ENCODE data around the gene JDP2.

JDP2 gene

DNA sequence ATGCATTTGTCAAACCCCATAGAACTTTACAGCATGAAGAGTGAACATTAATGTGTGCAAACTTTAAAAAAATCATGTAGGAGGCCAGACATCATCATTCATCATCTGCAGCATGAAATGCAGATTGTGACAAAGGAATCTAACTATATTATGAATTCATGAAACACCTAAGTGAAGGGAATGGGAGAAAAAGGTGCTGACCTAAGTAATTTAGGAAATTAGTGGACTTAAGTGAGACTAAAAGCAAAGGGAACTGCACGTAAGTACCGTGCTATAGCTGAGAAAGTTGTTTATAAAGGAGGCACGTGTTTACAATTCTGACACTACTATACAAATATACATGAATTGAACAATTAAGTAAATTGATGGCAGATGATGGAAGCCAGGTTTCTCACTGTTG, 37.6 kb upstream of the JDP2 start:
- TF ChIP-seq, protein P1, sequence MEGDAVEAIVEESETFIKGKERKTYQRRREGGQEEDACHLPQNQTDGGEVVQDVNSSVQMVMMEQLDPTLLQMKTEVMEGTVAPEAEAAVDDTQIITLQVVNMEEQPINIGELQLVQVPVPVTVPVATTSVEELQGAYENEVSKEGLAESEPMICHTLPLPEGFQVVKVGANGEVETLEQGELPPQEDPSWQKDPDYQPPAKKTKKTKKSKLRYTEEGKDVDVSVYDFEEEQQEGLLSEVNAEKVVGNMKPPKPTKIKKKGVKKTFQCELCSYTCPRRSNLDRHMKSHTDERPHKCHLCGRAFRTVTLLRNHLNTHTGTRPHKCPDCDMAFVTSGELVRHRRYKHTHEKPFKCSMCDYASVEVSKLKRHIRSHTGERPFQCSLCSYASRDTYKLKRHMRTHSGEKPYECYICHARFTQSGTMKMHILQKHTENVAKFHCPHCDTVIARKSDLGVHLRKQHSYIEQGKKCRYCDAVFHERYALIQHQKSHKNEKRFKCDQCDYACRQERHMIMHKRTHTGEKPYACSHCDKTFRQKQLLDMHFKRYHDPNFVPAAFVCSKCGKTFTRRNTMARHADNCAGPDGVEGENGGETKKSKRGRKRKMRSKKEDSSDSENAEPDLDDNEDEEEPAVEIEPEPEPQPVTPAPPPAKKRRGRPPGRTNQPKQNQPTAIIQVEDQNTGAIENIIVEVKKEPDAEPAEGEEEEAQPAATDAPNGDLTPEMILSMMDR (IDR thresholded peaks at IDR 0.05; ENCODE audit: extremely low read depth, missing control alignments), result no peak
- DNase-seq (ENCODE audit: low spot score), result no peak

- no peak for DNase-seq (ENCODE audit: low spot score)
- TF ChIP-seq, protein P1 (IDR thresholded peaks at IDR 0.05; ENCODE audit: extremely low read depth, missing control alignments), result no peak
These were observed 35.9 kb upstream of the JDP2 start for GRCh38 chr14:75391953-75392352.

DNA sequence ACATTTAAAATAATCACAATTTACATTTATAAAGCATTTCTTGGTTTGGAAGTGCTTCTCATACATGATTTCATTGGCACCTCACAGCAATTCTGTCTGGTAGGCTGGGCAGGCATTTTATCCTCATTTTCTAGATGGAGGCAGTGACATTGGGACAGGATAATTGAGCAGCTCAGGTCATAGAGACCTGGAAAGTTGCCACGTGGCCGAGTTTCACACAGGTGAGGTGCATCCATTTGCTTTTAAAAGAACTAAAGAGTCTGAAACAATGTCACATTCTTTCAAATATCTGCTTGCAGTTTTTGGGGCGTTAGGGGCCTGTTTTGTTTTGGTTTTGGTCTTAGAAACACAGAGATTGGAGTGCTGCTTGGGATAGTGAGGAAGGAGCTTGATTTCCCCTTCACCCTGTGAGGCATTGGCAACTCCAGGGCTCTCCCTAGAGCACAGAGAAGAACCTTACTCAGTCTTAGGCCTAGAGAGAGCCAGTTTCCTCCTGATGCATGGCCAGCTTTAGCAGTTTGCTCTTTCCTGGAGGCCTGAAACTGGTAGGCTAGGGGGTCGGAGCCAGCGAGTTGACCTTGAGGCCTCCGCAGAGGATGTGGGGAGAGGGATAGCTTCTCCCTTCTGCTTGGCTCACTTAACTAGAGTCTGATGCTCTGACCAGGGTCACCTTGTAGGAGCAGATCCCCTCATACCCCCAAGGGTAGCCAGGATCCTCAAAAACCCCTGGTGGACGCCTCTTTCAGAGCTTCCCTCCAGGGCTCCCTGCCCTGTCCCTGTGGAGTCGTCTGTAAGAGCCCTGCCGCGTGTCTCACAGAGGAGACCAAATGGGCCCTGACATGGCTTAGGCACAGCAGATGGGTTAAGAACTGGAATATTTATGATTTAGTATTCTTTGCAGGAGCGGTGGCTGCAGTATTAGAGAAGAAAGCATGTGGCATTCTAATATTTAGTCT, 34.9 kb upstream of the JDP2 start:
- DNase-seq (ENCODE audit: low spot score), result no peak

DNA sequence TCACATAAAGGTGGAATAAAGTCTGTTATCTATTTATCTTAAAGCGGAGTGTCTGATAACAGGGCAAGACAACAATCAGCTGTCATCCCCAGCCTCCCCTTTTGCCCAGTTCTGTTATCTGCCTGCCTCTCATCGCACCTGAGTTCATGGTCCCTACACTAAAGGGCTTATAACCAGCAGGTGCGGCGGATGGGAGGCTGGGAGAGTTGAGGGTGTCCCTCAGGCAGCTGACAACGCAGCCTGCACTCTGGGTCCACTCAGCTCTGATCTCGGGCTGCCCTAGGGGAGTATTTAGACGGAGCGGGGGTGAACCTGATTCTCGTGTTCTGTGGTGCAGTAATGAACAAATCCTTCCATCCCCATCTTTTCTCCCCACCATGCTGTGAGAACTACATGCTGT, 34.0 kb upstream of the JDP2 start:
- TF ChIP-seq, protein P1 (IDR thresholded peaks at IDR 0.05; ENCODE audit: extremely low read depth, missing control alignments), result no peak
- no peak for DNase-seq (ENCODE audit: low spot score)

More for the DNA sequence above, 34.9 kb upstream of the JDP2 start:
- TF ChIP-seq, protein P1 (IDR thresholded peaks at IDR 0.05; ENCODE audit: extremely low read depth, missing control alignments), result no peak

DNA sequence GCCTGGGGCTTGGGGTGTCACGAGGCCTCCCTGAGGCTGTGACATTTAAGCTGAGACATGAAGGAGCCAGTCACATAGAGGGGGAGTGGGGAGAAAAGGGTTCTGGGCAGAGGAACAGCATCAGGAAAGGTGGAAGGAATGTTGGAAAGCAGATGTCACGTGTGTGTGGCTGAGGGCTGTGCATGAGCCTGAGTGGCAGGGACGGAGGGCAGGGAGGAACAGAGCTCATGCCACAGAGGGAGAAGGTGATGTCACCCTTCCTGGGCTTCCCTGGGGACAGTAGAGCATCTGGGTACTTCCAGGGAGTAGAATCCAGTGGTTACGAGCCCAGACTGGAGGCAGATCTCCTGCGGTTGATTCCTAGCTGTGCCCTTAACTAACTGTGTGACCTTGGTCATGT, 32.0 kb upstream of the JDP2 start:
- TF ChIP-seq, protein P1 (IDR thresholded peaks at IDR 0.05; ENCODE audit: extremely low read depth, missing control alignments), result no peak
- no peak for DNase-seq (ENCODE audit: low spot score)

- TF ChIP-seq, protein P1 (IDR thresholded peaks at IDR 0.05; ENCODE audit: extremely low read depth, missing control alignments), result no peak
- no peak for DNase-seq (ENCODE audit: low spot score)
These were observed 28.5 kb upstream of the JDP2 start for GRCh38 chr14:75399321-75399720.

Data from GM20000 (cell line).